ENCODE results near the gene OGDHL. TPM values are rescaled to one million over a fixed set of nuclear protein-coding genes. Genes with fewer than 3 reads are reported as not detected.

Gene OGDHL
- total and polyA plus RNA-seq, 3 donors from 2014 or later: 6.4 to 16.6 (median 10.7) TPM

DNA sequence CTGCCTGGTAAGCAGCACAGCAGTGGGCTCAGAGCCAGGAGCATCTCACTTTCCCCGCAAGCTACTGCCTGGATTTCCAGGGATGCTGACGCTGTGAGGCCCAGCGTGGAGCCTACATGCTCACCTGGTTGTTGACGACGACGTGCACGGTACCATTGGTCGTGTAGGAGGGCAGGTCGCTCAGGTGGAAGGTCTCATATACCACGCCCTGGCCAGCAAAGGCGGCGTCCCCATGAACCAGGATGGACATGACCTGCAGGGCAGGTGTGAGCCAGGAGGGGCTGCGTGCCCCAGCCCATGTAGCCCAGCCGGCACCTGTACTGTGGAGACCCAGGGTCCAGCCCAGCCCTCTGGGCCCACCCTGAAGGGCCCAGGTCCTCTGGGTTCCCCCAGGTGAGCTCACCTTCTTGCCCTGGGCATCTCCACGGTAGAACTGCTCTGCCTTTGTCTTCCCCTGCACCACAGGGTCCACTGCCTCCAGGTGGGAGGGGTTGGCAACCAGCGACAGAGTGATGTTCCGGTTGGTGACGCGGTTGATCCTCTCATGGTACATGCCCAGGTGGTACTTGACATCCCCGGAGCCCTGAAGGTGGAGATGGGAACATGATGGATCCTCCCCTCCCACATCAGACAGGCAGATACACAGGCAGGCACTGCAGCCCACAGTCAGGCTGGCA lies 15.4 kb downstream of the OGDHL start:
- no peaks in the 10 kb centered on the region for H3K36me3 ChIP-seq (ENCODE audit: low read depth, missing control alignments)
- intact Hi-C loops (cut with DNase I; ENCODE audit: low total_unique reads): no loop called here
- no peak for TF ChIP-seq POLR2A (IDR thresholded peaks at IDR 0.05)
- TF ChIP-seq, protein P1, sequence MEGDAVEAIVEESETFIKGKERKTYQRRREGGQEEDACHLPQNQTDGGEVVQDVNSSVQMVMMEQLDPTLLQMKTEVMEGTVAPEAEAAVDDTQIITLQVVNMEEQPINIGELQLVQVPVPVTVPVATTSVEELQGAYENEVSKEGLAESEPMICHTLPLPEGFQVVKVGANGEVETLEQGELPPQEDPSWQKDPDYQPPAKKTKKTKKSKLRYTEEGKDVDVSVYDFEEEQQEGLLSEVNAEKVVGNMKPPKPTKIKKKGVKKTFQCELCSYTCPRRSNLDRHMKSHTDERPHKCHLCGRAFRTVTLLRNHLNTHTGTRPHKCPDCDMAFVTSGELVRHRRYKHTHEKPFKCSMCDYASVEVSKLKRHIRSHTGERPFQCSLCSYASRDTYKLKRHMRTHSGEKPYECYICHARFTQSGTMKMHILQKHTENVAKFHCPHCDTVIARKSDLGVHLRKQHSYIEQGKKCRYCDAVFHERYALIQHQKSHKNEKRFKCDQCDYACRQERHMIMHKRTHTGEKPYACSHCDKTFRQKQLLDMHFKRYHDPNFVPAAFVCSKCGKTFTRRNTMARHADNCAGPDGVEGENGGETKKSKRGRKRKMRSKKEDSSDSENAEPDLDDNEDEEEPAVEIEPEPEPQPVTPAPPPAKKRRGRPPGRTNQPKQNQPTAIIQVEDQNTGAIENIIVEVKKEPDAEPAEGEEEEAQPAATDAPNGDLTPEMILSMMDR (IDR thresholded peaks at IDR 0.05): no peak
- DNase-seq: no peak
- no peaks in the 10 kb centered on the region for H3K9me3 ChIP-seq
- no peak overlapping the region for H3K4me3 ChIP-seq
- no peaks in the 10 kb centered on the region for H3K27me3 ChIP-seq
- no peaks in the 10 kb centered on the region for H3K4me1 ChIP-seq
- no peak overlapping the region for H3K27ac ChIP-seq
- WGBS, 2 donors: 91 to 94% methylated on average over 14 to 20 of the region's 20 CpGs

DNA sequence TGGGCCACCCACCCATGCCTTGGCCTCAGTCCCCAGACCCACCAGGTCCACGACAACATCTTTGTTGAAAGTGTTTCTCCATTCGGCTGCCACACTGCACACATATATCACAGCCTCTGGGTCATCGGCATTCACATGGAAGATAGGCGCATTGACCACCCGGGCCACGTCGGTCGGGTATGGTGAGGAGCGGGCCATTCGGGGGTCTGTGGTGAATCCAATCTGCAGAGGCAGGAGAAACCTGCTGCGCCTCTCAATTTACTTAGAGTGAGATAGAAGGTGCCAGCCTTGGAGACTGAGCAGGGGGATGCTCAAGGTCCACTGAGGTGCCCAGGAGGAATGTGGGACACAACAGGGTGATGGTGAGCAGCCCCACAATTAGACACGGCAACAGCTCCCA lies 16.4 kb downstream of the OGDHL start:
- TF ChIP-seq POLR2A (IDR thresholded peaks at IDR 0.05): no peak
- TF ChIP-seq, protein P1 (IDR thresholded peaks at IDR 0.05): no peak
- Histone ChIP-seq H3K27ac (no peak overlapping the region), H3K36me3 (ENCODE audit: low read depth, missing control alignments) (no peaks in the 10 kb centered on the region), H3K9me3 (no peaks in the 10 kb centered on the region), H3K4me1 (no peaks in the 10 kb centered on the region), H3K27me3 (no peaks in the 10 kb centered on the region), H3K4me3 (no peak overlapping the region)
- no peak for DNase-seq
- intact Hi-C loops (cut with DNase I; ENCODE audit: low total_unique reads): no loop called here
- 89 to 91% methylated on average over 12 of the region's 12 CpGs for WGBS, 2 donors

DNA sequence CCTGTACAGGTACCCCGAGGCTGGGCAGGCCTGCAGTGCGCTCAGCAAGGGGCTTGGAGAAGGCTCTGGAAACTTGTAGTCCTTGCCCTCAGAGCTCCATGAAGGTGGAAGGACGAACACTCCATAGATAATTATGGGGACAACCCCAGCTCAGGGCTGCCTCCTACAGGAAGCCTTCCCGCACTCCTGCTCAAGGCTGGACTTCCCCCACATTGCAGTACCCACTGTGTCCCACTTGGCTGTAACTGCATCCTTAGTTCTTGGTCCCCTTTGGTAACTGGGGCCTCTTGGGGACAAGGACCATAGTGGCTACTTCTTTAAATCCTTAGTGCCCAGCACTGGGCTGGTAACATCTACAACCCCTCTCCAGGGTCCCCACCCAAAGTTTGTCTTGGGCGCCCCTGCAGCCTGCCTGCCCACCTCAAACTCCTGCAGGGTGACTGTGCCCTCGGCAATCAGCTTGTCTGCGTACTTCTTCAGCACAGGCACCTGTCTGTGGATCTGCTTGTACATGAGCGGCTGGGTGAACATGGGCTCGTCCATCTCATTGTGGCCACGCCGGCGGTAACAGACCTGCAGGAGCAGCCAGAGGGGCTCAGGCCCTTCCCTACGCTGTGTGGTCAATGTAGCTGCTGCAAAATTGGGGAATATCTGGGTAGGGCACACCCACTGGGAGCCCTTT lies 17.1 kb downstream of the OGDHL start:
- Histone ChIP-seq H3K4me3 (no peak overlapping the region), H3K27ac (no peak overlapping the region), H3K36me3 (ENCODE audit: low read depth, missing control alignments) (no peaks in the 10 kb centered on the region), H3K27me3 (no peaks in the 10 kb centered on the region), H3K4me1 (no peaks in the 10 kb centered on the region), H3K9me3 (no peaks in the 10 kb centered on the region)
- DNase-seq: no peak
- TF ChIP-seq, protein P1 (IDR thresholded peaks at IDR 0.05): no peak
- no peak for TF ChIP-seq POLR2A (IDR thresholded peaks at IDR 0.05)
- intact Hi-C loops (cut with DNase I; ENCODE audit: low total_unique reads): no loop called here
- 87 to 95% methylated on average over 13 of the region's 13 CpGs for WGBS, 2 donors

DNA sequence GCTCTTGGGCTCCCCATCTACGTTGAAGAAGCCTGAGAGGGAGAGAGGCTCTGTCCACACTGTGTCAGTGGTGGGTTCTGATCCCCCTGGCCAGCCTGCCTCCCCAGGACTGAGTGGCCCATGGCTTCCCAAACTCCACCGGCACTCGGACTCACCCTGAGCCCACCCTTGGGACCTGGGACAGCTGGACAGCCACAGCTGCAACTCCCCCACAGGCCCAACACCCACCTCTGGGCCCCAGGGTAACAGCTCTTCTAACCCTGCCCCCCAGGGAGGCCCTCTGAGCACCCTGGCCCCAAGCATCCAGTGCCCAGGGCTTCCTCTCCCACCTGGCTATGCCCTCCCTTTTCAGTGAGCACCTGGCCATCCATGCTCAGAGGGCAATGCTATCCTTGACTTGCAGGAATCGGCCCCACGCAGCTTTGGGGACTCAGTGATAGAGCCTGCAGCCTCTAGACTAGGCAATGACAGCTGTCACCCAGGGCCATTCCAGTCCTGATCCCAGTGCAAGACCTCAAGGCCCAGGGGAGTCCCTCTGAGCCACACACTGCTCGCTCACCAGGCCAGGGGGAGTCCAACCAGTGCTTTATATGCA lies 17.9 kb downstream of the OGDHL start:
- DNase-seq: no peak
- TF ChIP-seq POLR2A (IDR thresholded peaks at IDR 0.05): no peak
- TF ChIP-seq, protein P1 (IDR thresholded peaks at IDR 0.05): no peak
- H3K4me3 ChIP-seq: no peak overlapping the region
- 87 to 90% methylated on average over 3 to 6 of the region's 6 CpGs for WGBS, 2 donors
- H3K4me1 ChIP-seq: no peaks in the 10 kb centered on the region
- no peak overlapping the region for H3K27ac ChIP-seq
- no peaks in the 10 kb centered on the region for H3K36me3 ChIP-seq (ENCODE audit: low read depth, missing control alignments)
- intact Hi-C loops (cut with DNase I; ENCODE audit: low total_unique reads): no loop called here
- H3K27me3 ChIP-seq: no peaks in the 10 kb centered on the region
- H3K9me3 ChIP-seq: no peaks in the 10 kb centered on the region
